ENCODE data around the gene RPL13A. TPM values are rescaled to one million over a fixed set of nuclear protein-coding genes. Genes with fewer than 3 reads are reported as not detected.

Gene RPL13A
- total RNA-seq, 1 experiment from 2014 or later = 1,196 TPM

Small RNAs within 50 kb of the gene (microRNA-seq; reads per million reads assigned to microRNA genes)
- gene MIR150 (ENCODE audit: unreplicated experiment) = 55.9 reads per million, percentile 50 among the genes with 10 or more reads in this experiment

Other genes with a start within 250 kb of the RPL13A start
- gene SLC6A16, start 162.4 kb upstream of the RPL13A start, total RNA-seq (2021; ENCODE audit: unreplicated experiment) = 1.3 TPM
- 0.33 TPM for gene CD37, start 152.2 kb upstream of the RPL13A start, total RNA-seq (2021; ENCODE audit: unreplicated experiment)
- 31.9 TPM for gene TEAD2, start 125.2 kb upstream of the RPL13A start, total RNA-seq (2021; ENCODE audit: unreplicated experiment)
- 0.95 TPM for gene DKKL1, start 123.7 kb upstream of the RPL13A start, total RNA-seq (2021; ENCODE audit: unreplicated experiment)
- gene KASH5, start 99.4 kb upstream of the RPL13A start, total RNA-seq (2021; ENCODE audit: unreplicated experiment) = not detected
- not detected for gene PTH2, start 64.2 kb upstream of the RPL13A start, total RNA-seq (2021; ENCODE audit: unreplicated experiment)
- not detected for gene GFY, start 62.2 kb upstream of the RPL13A start, total RNA-seq (2021; ENCODE audit: unreplicated experiment)
- gene SLC17A7, start 46.1 kb upstream of the RPL13A start, total RNA-seq (2021; ENCODE audit: unreplicated experiment) = 1.2 TPM
- 78.5 TPM for gene PIH1D1, start 35.8 kb upstream of the RPL13A start, total RNA-seq (2021; ENCODE audit: unreplicated experiment)
- gene ALDH16A1, start 34.4 kb upstream of the RPL13A start, total RNA-seq (2021; ENCODE audit: unreplicated experiment) = 19.6 TPM
- 1.5 TPM for gene FLT3LG, start 13.4 kb upstream of the RPL13A start, total RNA-seq (2021; ENCODE audit: unreplicated experiment)
- 956 TPM for gene RPS11, start 8.8 kb downstream of the RPL13A start, total RNA-seq (2021; ENCODE audit: unreplicated experiment)
- 16.7 TPM for gene FCGRT, start 25.1 kb downstream of the RPL13A start, total RNA-seq (2021; ENCODE audit: unreplicated experiment)
- gene RCN3, start 40.4 kb downstream of the RPL13A start, total RNA-seq (2021; ENCODE audit: unreplicated experiment) = 3.0 TPM
- gene NOSIP, start 92.9 kb downstream of the RPL13A start, total RNA-seq (2021; ENCODE audit: unreplicated experiment) = 66.1 TPM
- gene PRRG2, start 93.7 kb downstream of the RPL13A start, total RNA-seq (2021; ENCODE audit: unreplicated experiment) = 0.64 TPM
- gene PRR12, start 103.6 kb downstream of the RPL13A start, total RNA-seq (2021; ENCODE audit: unreplicated experiment) = 22.9 TPM
- gene RRAS, start 152.5 kb downstream of the RPL13A start, total RNA-seq (2021; ENCODE audit: unreplicated experiment) = 64.4 TPM
- 77.4 TPM for gene SCAF1, start 154.6 kb downstream of the RPL13A start, total RNA-seq (2021; ENCODE audit: unreplicated experiment)
- 109 TPM for gene IRF3, start 178.2 kb downstream of the RPL13A start, total RNA-seq (2021; ENCODE audit: unreplicated experiment)
- 69.6 TPM for gene BCL2L12, start 178.3 kb downstream of the RPL13A start, total RNA-seq (2021; ENCODE audit: unreplicated experiment)
- gene PRMT1, start 189.7 kb downstream of the RPL13A start, total RNA-seq (2021; ENCODE audit: unreplicated experiment) = 219 TPM
- 4.7 TPM for gene ADM5, start 202.0 kb downstream of the RPL13A start, total RNA-seq (2021; ENCODE audit: unreplicated experiment)
- 0.23 TPM for gene CPT1C, start 203.5 kb downstream of the RPL13A start, total RNA-seq (2021; ENCODE audit: unreplicated experiment)